Muscle layer of colon (tissue), 2 donors: ENCODE measurements around the gene DBH.

Source experiments
- H3K27ac ChIP-seq: one replicate; pipeline ENCODE4 v1.7.0; 2013; ENCODE audit warnings: low read depth, mild to moderate bottlenecking, low read length, moderate library complexity
- H3K27me3 ChIP-seq, 2 donors: one replicate each; pipeline ENCODE4 v1.7.0; 2013; ENCODE audit warnings: low read length in 2 of 2, mild to moderate bottlenecking in 2 of 2; ENCODE audit not compliant: insufficient read depth in 2 of 2, control insufficient read depth in 1 of 2
- H3K36me3 ChIP-seq: one replicate; pipeline ENCODE4 v1.7.0; 2013; ENCODE audit warnings: mild to moderate bottlenecking, low read length; ENCODE audit not compliant: insufficient read depth
- H3K4me1 ChIP-seq: one replicate; pipeline ENCODE4 v1.7.0; 2013; ENCODE audit warnings: mild to moderate bottlenecking, low read length; ENCODE audit not compliant: insufficient read depth
- H3K4me3 ChIP-seq, 2 donors: one replicate each; pipeline ENCODE4 v1.7.0; 2013; ENCODE audit warnings: low read length in 2 of 2, low read depth in 1 of 2, mild to moderate bottlenecking in 1 of 2, moderate library complexity in 1 of 2
- H3K9ac ChIP-seq: one replicate; pipeline ENCODE4 v1.7.0; 2013; ENCODE audit warnings: low read length
- H3K9me3 ChIP-seq: one replicate; pipeline ENCODE4 v1.7.0; 2013; ENCODE audit warnings: mild to moderate bottlenecking, low read length
- donor health status: abdominal sarcoma.
- donor health status: Adenocarcinoma of cecum.

The DBH gene

DNA sequence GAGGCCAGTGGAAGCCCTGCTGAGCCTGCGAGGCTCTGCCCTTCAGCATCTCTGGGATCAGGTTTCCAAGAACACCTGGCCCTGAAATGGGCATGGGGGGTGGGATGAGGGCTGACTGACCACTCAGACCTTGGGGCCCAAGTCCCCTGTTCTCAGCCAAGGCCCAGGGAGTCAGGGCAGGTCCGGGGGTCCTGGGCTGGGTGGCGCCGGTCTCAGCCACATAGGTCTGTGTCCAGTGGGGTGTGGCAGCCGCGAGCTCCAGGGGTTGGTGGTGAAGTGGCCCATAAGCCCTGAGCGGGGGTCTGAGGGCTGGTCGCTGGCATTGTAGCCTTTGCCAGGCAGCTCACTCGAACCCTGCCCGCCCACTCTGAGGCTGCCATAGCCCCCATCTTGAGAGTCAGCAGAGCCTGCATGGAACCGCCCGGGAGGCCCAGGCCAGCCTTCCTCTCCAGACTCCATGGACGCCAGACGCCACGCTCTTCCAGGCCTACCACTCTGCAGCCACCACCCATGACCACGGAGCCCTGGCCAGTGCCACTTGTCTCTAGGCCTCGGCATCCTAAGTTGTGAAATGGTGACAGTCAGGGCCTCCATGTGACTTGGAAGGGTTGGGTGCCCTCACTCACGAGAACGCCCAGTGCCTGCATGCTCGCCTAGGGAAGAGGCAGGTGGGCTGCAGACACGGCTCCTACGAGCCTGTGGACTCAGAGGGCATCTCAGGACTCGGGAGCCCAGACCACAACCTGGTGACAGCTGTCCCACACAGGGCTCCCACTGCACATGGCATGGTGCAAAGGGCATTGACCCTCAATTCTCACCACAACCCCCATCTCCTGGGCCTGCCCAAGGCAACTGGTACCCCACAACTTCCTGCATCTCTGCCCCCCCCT, 6.7 kb upstream of the DBH start:
- Histone ChIP-seq H3K9me3 (no peaks in the 10 kb centered on the region), H3K27me3 (peaks cover 0 to 5% of the 10 kb centered on the region in 2 donors)

DNA sequence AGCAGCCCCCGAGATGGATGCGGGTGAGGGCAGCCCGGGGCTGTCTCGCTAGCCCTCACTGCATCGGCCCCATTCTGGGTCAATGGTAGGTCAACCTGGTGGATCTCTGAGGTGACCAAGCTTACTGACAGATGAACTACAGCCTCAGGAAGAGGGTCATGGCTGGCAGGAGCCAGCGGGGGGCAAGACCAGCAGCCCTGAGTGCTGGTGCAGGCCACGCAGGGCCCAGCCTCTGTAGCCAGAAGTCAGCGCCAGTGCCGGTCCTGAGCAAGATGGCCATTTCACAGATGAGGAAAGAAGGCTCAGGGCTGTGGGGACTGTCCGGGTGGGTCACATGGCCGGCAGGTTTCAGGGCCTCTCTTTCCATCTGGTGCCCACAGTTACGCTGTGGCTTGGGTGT, 5.1 kb upstream of the DBH start:
- Histone ChIP-seq H3K27me3 (peaks cover 0 to 9% of the 10 kb centered on the region in 2 donors), H3K4me3 (no peak overlapping the region), H3K9me3 (no peaks in the 10 kb centered on the region)

More for the DNA sequence above, 6.7 kb upstream of the DBH start:
- Histone ChIP-seq H3K9ac (no peak overlapping the region), H3K27ac (no peak overlapping the region), H3K4me3 (no peak overlapping the region), H3K36me3 (no peaks in the 10 kb centered on the region), H3K4me1 (no peaks in the 10 kb centered on the region)

DNA sequence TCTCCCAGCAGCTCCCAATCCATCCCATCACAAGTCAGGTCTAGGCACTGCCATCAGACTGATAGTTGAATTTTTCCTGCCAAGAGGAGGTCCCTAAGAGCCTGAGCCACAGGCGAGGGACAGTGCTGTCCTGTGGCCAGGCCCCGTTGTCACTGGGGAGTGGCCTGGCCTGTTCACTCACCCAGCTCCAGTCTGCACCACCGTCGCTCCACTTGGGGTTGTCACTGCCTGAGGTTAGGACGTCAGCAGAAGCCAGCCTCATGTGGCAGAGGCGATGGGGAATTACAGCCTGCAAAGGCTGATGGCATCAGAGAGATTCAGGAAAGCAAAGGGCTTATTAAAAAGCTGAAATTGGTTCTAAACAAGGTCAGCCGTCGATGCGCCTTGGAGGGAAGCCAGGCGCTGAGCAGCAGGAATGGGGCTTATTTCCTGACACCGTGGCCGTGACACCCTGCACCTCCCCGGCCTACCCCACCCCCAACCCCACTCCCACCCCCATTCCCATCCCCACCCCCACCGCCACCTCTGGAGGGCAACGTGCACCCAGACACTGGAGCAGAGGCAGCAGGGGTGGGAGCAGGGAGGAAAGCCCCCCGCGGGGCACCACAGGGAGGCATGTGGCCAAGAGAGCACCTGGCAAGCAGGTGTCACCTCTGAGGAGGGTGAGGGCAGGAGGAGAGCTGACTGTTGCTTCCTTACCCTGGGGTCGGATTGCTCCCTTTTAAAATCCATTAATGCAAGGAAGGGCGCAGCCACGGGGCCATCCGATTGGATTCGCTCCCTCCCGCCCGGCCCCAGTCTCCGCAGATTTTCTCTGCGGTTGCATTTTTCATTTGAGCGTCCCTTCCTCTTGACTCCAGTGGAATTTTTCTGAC, 3.1 kb upstream of the DBH start:
- H3K9me3 ChIP-seq = no peaks in the 10 kb centered on the region
- no peaks in the 10 kb centered on the region for H3K36me3 ChIP-seq
- no peak overlapping the region for H3K9ac ChIP-seq
- H3K4me1 ChIP-seq = no peaks in the 10 kb centered on the region
- H3K4me3 ChIP-seq = no peak overlapping the region
- peaks cover 0 to 9% of the 10 kb centered on the region in 2 donors for H3K27me3 ChIP-seq
- H3K27ac ChIP-seq = no peak overlapping the region

More for the DNA sequence above, 5.1 kb upstream of the DBH start:
- no peak overlapping the region for H3K9ac ChIP-seq
- H3K36me3 ChIP-seq = no peaks in the 10 kb centered on the region
- H3K27ac ChIP-seq = no peak overlapping the region
- H3K4me1 ChIP-seq = no peaks in the 10 kb centered on the region

DNA sequence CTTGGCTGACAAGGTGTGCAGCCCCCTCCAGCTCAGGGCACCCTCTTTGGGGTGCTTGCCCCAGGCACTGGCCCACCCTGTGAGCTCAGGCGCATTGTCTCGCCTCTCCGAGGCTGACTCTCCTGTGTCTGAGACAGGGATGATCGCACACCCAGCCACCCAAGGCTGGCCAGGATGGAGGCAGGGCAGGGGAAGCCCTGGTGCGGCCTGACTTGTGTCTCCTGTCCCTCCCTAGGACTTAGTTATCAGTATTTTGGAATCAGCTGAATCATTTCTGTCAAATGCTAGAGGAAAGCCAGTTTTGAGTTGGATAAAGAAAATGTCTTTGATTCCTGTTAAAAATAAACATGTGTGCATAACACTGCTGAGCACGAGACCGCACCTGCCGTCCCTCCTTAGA, 2.5 kb upstream of the DBH start:
- Histone ChIP-seq H3K27ac (no peak overlapping the region), H3K36me3 (no peaks in the 10 kb centered on the region)

DNA sequence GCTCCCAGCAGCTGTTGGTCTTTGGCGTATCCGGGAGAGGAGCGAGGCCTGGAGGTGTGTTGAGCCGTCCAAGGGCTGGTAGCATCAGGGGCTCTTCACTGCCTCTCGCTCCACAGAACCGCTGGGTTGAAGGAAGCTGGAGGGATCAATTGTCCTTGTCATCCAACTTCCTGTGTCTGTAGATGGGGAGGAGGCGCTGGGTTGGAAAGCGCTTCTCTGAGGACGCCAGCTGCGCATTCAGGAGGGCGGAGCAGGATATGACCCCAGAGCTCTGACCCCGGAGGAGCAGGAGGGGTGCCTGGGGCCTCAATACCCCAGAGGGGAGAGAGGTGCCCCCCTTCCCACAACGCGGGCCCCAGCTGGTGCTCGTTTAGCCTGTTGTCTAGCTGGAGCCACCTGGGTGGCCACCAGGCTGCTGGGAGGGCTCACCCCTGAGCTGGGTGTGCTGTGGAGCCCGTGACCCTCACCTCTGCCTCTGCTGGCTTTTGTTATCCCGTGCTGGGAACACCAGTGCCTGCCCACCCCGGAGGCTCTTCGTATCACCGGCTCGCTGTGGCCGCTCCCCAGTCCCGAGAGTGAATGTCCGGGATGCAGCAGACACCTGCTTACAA, 2.0 kb upstream of the DBH start:
- H3K9me3 ChIP-seq = no peaks in the 10 kb centered on the region
- H3K27me3 ChIP-seq = peaks cover 0 to 9% of the 10 kb centered on the region in 2 donors
- H3K36me3 ChIP-seq = no peaks in the 10 kb centered on the region
- no peak overlapping the region for H3K9ac ChIP-seq
- H3K27ac ChIP-seq = no peak overlapping the region
- no peak overlapping the region for H3K4me3 ChIP-seq
- H3K4me1 ChIP-seq = no peaks in the 10 kb centered on the region

More for the DNA sequence above, 2.5 kb upstream of the DBH start:
- no peak overlapping the region for H3K4me3 ChIP-seq
- H3K27me3 ChIP-seq = peaks cover 0 to 9% of the 10 kb centered on the region in 2 donors
- no peaks in the 10 kb centered on the region for H3K4me1 ChIP-seq
- no peak overlapping the region for H3K9ac ChIP-seq
- H3K9me3 ChIP-seq = no peaks in the 10 kb centered on the region

DNA sequence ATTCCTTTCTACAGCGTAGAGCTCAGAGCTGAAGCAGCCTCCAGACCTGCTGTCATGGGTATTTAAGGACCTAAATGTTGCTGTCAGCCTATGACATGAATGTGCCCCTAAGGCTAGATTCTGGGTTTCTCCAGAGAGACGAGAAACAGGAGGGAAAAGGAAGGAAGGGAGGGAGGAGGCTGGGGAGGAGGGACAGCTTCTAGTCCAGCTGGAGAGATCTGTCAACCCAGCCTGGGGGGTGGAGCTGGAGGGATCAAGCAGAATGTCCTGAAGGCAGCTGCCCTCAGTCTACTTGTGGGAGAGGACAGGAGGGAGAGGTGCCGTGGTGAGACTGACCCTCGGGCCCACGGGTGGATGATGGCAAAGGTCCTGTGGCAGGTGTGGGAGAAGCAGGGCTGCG, 1.1 kb upstream of the DBH start:
- Histone ChIP-seq H3K4me3 (no peak overlapping the region), H3K36me3 (no peaks in the 10 kb centered on the region), H3K9me3 (no peaks in the 10 kb centered on the region), H3K4me1 (no peaks in the 10 kb centered on the region), H3K27me3 (peaks cover 0 to 9% of the 10 kb centered on the region in 2 donors), H3K9ac (no peak overlapping the region), H3K27ac (no peak overlapping the region)

DNA sequence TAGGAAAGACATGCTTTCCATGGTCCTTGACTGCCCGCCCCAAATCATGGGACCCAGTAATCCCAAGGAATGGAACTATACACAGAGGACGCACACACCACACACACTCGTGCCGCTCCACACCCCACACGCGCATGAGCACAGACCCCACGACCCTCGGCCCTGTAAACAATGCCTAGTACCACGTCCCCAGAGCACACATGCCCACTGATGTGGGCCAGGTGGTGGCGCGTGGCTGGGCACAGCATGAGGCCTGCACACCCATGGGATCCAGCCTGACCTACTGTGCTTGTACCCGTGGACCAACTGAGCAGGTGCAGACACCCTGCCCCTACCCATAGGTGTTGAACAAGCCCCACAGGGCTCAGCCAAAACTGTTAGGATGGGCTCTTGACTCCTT, 739 bp downstream of the DBH start:
- H3K4me1 ChIP-seq = no peaks in the 10 kb centered on the region
- no peaks in the 10 kb centered on the region for H3K36me3 ChIP-seq
- H3K9me3 ChIP-seq = no peaks in the 10 kb centered on the region
- peaks cover 0 to 9% of the 10 kb centered on the region in 2 donors for H3K27me3 ChIP-seq
- H3K9ac ChIP-seq = no peak overlapping the region
- H3K4me3 ChIP-seq = no peak overlapping the region
- no peak overlapping the region for H3K27ac ChIP-seq

DNA sequence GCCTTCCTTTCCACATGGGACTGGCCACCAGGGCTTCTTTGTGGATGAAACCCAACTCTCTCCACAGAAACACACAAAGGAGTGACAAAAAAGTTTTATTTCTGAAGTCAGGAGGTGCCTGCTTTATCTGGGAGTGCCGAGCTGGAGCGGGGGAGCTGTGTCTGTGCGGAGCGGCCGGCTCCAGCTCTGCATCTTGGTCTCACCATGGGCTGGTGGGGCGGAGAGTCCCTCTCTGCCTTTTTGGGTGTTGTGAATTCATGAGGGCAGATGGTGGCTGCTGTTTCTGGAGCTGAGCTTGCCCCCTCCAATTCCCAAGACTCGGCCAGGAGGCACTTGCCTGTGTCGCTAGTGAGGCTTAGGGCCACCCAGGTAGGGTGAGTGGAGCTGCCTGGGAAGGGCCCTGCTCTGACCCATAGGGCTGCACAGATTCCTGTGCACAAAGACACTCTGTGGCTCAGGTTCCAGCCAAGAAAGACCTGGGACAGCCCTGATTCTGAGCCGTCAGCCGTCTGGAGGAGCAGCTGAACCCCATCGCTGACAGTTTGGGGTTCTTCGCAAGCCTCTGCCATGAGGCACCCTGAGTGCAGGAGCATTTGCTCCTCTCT, 1.4 kb downstream of the DBH start:
- no peak overlapping the region for H3K27ac ChIP-seq
- H3K4me1 ChIP-seq = no peaks in the 10 kb centered on the region
- H3K9me3 ChIP-seq = no peaks in the 10 kb centered on the region
- peaks cover 0 to 9% of the 10 kb centered on the region in 2 donors for H3K27me3 ChIP-seq
- no peaks in the 10 kb centered on the region for H3K36me3 ChIP-seq
- H3K9ac ChIP-seq = no peak overlapping the region
- H3K4me3 ChIP-seq = no peak overlapping the region

DNA sequence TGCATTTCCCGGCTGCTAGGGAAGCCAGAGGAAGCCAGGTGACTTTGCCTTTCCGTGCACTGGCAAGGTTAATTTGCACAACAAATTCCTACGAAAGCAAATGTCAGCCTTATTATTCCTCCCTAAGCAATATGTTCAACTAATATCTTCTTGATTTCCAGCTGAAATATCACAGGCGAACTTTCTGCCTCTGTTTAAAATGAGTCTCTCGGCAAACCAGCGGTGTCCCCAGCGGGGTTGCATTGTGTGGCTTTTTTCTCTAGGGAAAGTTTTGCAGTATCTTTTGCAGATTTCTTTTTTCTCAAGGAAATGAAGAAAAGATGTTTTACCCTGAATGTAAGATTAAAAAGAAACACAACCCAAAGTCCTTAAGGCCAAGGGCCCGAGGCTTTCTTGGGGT, 1.9 kb downstream of the DBH start:
- Histone ChIP-seq H3K9ac (no peak overlapping the region), H3K27me3 (peaks cover 0 to 9% of the 10 kb centered on the region in 2 donors), H3K27ac (no peak overlapping the region)

DNA sequence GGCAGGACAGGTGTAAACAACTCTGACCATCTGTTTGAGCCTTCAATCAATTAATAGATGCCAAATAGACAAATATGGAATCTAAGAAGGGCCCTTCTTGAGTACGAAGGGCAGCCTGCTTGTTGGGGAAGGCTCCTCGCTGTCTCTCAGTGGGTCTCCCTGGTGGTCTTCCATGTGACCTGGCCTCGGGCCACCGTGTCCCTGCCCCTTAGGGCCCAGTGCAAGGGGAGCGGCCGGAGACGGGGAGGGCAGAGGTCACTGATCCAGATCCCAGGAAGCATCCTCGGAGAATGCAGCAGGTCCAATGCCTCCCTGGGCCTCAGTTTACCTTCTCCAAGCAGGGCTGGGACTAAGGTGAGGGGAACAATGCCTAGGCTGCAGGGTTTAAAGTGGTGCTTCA, 2.5 kb downstream of the DBH start:
- no peaks in the 10 kb centered on the region for H3K4me1 ChIP-seq
- no peak overlapping the region for H3K4me3 ChIP-seq
- H3K9me3 ChIP-seq = no peaks in the 10 kb centered on the region
- H3K9ac ChIP-seq = no peak overlapping the region
- no peak overlapping the region for H3K27ac ChIP-seq
- no peaks in the 10 kb centered on the region for H3K36me3 ChIP-seq
- H3K27me3 ChIP-seq = peaks cover 0 to 9% of the 10 kb centered on the region in 2 donors

More for the DNA sequence above, 1.9 kb downstream of the DBH start:
- no peaks in the 10 kb centered on the region for H3K36me3 ChIP-seq
- no peaks in the 10 kb centered on the region for H3K4me1 ChIP-seq
- H3K4me3 ChIP-seq = no peak overlapping the region
- no peaks in the 10 kb centered on the region for H3K9me3 ChIP-seq

DNA sequence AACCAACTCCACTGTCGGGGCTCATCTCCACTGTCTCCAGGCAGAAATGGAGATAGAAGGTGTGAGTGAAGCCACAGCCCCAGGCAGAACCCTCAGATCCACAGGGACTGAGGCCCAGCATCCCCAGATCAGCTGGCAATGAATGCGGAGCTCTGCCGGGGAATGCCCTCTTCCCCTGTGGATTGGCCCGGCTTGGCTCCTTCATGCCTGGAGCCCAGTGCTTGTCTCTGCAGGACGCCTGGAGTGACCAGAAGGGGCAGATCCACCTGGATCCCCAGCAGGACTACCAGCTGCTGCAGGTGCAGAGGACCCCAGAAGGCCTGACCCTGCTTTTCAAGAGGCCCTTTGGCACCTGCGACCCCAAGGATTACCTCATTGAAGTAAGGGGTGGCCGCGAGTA, 3.5 kb downstream of the DBH start:
- H3K4me1 ChIP-seq = no peaks in the 10 kb centered on the region
- peaks cover 0 to 2% of the 10 kb centered on the region in 2 donors for H3K27me3 ChIP-seq
- no peaks in the 10 kb centered on the region for H3K9me3 ChIP-seq
- H3K36me3 ChIP-seq = no peaks in the 10 kb centered on the region
- no peak overlapping the region for H3K4me3 ChIP-seq
- H3K27ac ChIP-seq = no peak overlapping the region
- H3K9ac ChIP-seq = no peak overlapping the region
